Heart left ventricle (tissue), 16 donors: ENCODE measurements around the gene ADAM33. TPM values are rescaled to one million over a fixed set of nuclear protein-coding genes. Genes with fewer than 3 reads are reported as not detected.

ENCODE experiments used
- ATAC-seq, 4 donors: fragments of 200-7000 bp; cut with Tn5 transposase; one replicate each; pipeline ENCODE4 v1.9.1; 2020 to 2022; ENCODE audit warnings: moderate library complexity in 4 of 4, mild to moderate bottlenecking in 3 of 4, moderate number of reproducible peaks in 1 of 4
- DNase-seq, 5 donors: peaks; one replicate each; pipeline ENCODE4 v3.0.0-alpha.2; 2020
- H3K27ac ChIP-seq, 12 donors: fragments of 200-600 bp; sonication (generic) in 4 of 12; one replicate each; pipeline versions ENCODE4 v1.5.0 to v1.8.0; 2016 to 2022; ENCODE audit warnings: mild to moderate bottlenecking in 2 of 12
- H3K27me3 ChIP-seq, 9 donors: fragments of 200-600 bp; sonication (generic) in 2 of 9; one replicate each; pipeline versions ENCODE4 v1.5.1 to v1.8.0; 2016 to 2022; ENCODE audit warnings: mild to moderate bottlenecking in 3 of 9
- H3K36me3 ChIP-seq, 9 donors: fragments of 200-600 bp; sonication (generic) in 2 of 9; one replicate each; pipeline versions ENCODE4 v1.5.0 to v1.8.0; 2018 to 2022; ENCODE audit warnings: mild to moderate bottlenecking in 2 of 9
- H3K4me1 ChIP-seq, 12 donors: fragments of 200-600 bp; sonication (generic) in 4 of 12; one replicate each; pipeline versions ENCODE4 v1.5.0 to v1.8.0; 2016 to 2022; ENCODE audit warnings: mild to moderate bottlenecking in 3 of 12
- H3K4me3 ChIP-seq, 12 donors: fragments of 200-600 bp; sonication (generic) in 4 of 12; one replicate each; pipeline versions ENCODE4 v1.5.0 to v1.8.0; 2017 to 2022; ENCODE audit warnings: mild to moderate bottlenecking in 9 of 12, moderate library complexity in 4 of 12
- H3K9me3 ChIP-seq, 12 donors: fragments of 200-600 bp; sonication (generic) in 4 of 12; one replicate each; pipeline versions ENCODE4 v1.5.0 to v1.8.0; 2016 to 2022; ENCODE audit warnings: mild to moderate bottlenecking in 1 of 12
- CTCF ChIP-seq, 12 donors: fragments of 200-600 bp; sonication (generic) in 4 of 12; IDR thresholded peaks; one replicate each; pipeline versions ENCODE4 v1.5.0 to v1.8.0; 2018 to 2022; ENCODE audit warnings: antibody characterized with exemption in 12 of 12, mild to moderate bottlenecking in 5 of 12
- POLR2A ChIP-seq, 2 donors: fragments of 450-650 bp; IDR thresholded peaks; one replicate each; pipeline ENCODE4 v1.6.1; 2017; ENCODE audit warnings: antibody characterized with exemption in 2 of 2, mild to moderate bottlenecking in 2 of 2, moderate library complexity in 2 of 2
- WGBS, 4 donors: extraction: QIAGEN DNeasy Blood & Tissue Kit in 2 of 4; methylation state at CpG; one replicate each; pipeline versions ENCODE4 v1.1.5 to v1.1.7; 2013 to 2018; 5-methylcytosine and 5-hydroxymethylcytosine counted together
- intact Hi-C, 10 donors: fragments of 100-400 bp; cut with DNase I; formaldehyde crosslinking; loops; one replicate each; pipeline versions ENCODE4 v1.11.1 to v1.14.2; 2022
- polyA plus RNA-seq, 2 donors: library from polyadenylated mRNA; stranded (reverse); fragments of 200-250 nt; gene quantifications; one replicate each; pipeline ENCODE4 v1.2.3, GENCODE V29; 2013
- total RNA-seq, 9 donors: library from RNA; depleted of rRNA in 2 of 9; stranded (reverse); fragments of >200 nt in 2 of 9; fragmentation: NEBNext Ultra II Directional in 3 of 9; extraction: Animal tissue kit (Norgen Biotek cat#: 25700) in 3 of 9; gene quantifications; one replicate each; pipeline versions ENCODE4 v1.1.0 to v1.2.4, GENCODE V29; 2016 to 2023
- donor health status: ischemic (EF 13 %, LVEDD 7.1; RV severe dilation, severe dysfunction).
- donor health status: healthy with polysubstance abuse.
- donor health status: DM: no; HTN: yes; CAD: no.
- donor health status: DM: no; HTN: no; CAD: no.
- donor health status: ischemic (EF 25% LVEDD 6.9; RV normal size, moderate dysfunction).
- donor health status: ischemic (EF 25% LVEDD 5.7; RV mildly dilated, moderate dysfunction).
- donor health status: healthy.
- donor health status: DM: yes; HTN: yes; CAD: no.
- donor health status: ischemic (EF 35%, LVEDD 5.7; RV mildly dilated, moderate dysfunction).
- donor health status: nonischemic (EF 11% LVEDD 7.7; RV severe dilation, severe dysfunction).
- donor health status: DM: yes; HTN: yes; CAD: no.
- donor health status: PGD.
- donor health status: ischemic (EF 29% LVEDD 5.4; RV normal size, mild dysfunction).
- donor health status: nonischemic (EF 23%, LVEDD 6.1; RV moderate dilation, normal function).

Gene ADAM33
- total and polyA plus RNA-seq, 11 donors: 2.3 to 21.2 (median 3.5) TPM

GRCh38 chr20:3696200-3696599 is 14.4 kb upstream of the ADAM33 start:
- Histone ChIP-seq H3K9me3 (peaks cover 0 to 7% (median 0%) of the 10 kb centered on the region in 12 donors), H3K27ac (no peak overlapping the region), H3K4me1 (no peaks in the 10 kb centered on the region), H3K36me3 (peaks cover 0 to 41% (median 0%) of the 10 kb centered on the region in 9 donors), H3K4me3 (no peak overlapping the region), H3K27me3 (no peaks in the 10 kb centered on the region)
- TF ChIP-seq CTCF (IDR thresholded peaks at IDR 0.05) (peak in 5 of 12 donors; percentile 6 to 37 (median 25)), POLR2A (IDR thresholded peaks at IDR 0.05) (no peak)
- intact Hi-C loops: no loop called here
- 67 to 100% (median 91%) methylated on average over 1 of the region's 1 CpG for WGBS, 4 donors
- DNase-seq (no peak), ATAC-seq (no peak)

GRCh38 chr20:3694864-3695263 is 13.1 kb upstream of the ADAM33 start:
- intact Hi-C loops: no loop called here
- no peak overlapping the region for H3K4me3 ChIP-seq
- DNase-seq: peak in 1 of 5 donors; percentile 46
- H3K27ac ChIP-seq: no peak overlapping the region
- peaks cover 0 to 45% (median 0%) of the 10 kb centered on the region in 9 donors for H3K36me3 ChIP-seq
- no peaks in the 10 kb centered on the region for H3K27me3 ChIP-seq
- TF ChIP-seq CTCF (IDR thresholded peaks at IDR 0.05) (no peak), POLR2A (IDR thresholded peaks at IDR 0.05) (no peak)
- no peaks in the 10 kb centered on the region for H3K4me1 ChIP-seq
- H3K9me3 ChIP-seq: peaks cover 0 to 7% (median 0%) of the 10 kb centered on the region in 12 donors
- no peak for ATAC-seq
- 96 to 98% (median 98%) methylated on average over 4 to 5 of the region's 5 CpGs for WGBS, 4 donors

- H3K4me1 ChIP-seq: no peaks in the 10 kb centered on the region
- peaks cover 0 to 7% (median 0%) of the 10 kb centered on the region in 12 donors for H3K9me3 ChIP-seq
- DNase-seq (peak in 1 of 5 donors; percentile 60), ATAC-seq (no peak)
- H3K36me3 ChIP-seq: peaks cover 0 to 42% (median 0%) of the 10 kb centered on the region in 9 donors
- no peak overlapping the region for H3K27ac ChIP-seq
- H3K4me3 ChIP-seq: no peak overlapping the region
- 85 to 92% (median 87%) methylated on average over 10 to 13 of the region's 13 CpGs for WGBS, 4 donors
- no peak for TF ChIP-seq CTCF (IDR thresholded peaks at IDR 0.05)
- TF ChIP-seq POLR2A (IDR thresholded peaks at IDR 0.05): no peak
- H3K27me3 ChIP-seq: no peaks in the 10 kb centered on the region
- intact Hi-C loops: no loop called here
Observed at GRCh38 chr20:3693376-3693775, 11.6 kb upstream of the ADAM33 start.

- Histone ChIP-seq H3K9me3 (peaks cover 0 to 7% (median 0%) of the 10 kb centered on the region in 12 donors), H3K4me1 (no peaks in the 10 kb centered on the region), H3K27ac (no peak overlapping the region), H3K36me3 (peaks cover 0 to 38% (median 0%) of the 10 kb centered on the region in 9 donors), H3K4me3 (no peak overlapping the region), H3K27me3 (no peaks in the 10 kb centered on the region)
- ATAC-seq (no peak), DNase-seq (peak in 1 of 5 donors; percentile 59)
- intact Hi-C loops: no loop called here
- WGBS, 4 donors: 92 to 94% (median 93%) methylated on average over 10 to 23 of the region's 23 CpGs
- TF ChIP-seq CTCF (IDR thresholded peaks at IDR 0.05): no peak
- TF ChIP-seq POLR2A (IDR thresholded peaks at IDR 0.05): no peak
Observed at GRCh38 chr20:3692706-3693294, 11.0 kb upstream of the ADAM33 start.
